Central memory CD4-positive, alpha-beta T cell (primary cell): ENCODE results near the gene NME9.

Source experiments
- DNase-seq: peaks from one replicate; pipeline ENCODE4 v3.0.0; 2022

The NME9 gene

DNA sequence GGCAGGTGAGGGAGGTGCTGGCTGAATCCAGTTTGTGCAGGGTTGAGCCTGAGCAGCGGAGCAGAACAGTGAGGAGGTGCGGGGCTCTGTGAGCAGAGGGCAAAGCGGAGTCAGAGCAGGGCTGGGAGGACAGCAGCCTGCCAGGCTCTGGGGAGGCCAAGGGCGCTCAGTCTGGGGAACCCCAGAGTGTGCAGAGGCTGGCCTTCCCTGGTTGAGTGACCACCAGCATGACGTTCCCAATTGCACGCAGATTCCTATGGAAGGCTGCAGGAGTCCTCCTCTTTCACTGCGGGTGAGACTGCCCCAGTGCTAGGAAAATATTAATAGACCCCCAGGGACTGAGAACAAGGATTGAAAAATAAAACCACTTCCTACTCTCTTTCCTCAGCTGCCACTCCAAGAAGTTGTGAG is 31.9 kb upstream of the NME9 start:
- no peak for DNase-seq

DNA sequence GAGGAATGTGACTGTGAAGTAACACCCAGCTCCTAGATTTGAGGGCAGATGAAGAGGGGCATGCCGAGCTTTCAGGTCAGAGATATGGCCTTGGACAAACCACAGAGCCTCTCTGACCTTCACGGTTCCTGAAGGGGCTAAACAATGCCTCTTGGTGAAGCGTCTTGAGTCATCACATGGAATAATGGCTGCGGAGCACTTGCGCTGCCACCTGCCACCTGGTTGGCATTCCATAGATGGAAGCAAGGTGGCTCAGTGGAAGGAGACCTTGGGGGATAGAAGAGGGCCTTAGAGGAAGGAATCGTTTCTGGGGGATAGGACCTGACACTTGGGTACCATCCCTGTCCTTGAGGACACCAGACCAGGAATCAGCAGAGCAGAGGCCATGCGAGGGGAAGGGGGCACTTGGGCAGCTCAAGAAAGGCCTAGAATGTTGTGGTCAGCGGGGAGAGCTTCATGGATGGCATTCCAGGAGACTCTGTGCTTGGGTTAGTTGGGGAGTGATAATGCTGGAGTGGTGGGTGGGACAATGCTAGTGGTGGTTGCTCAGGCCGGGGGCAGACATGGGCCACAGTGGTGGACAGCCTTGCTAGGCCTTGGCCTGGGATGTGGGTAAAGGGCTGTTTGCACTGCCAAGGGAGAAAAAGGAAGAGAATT is 31.3 kb upstream of the NME9 start:
- DNase-seq: no peak

DNA sequence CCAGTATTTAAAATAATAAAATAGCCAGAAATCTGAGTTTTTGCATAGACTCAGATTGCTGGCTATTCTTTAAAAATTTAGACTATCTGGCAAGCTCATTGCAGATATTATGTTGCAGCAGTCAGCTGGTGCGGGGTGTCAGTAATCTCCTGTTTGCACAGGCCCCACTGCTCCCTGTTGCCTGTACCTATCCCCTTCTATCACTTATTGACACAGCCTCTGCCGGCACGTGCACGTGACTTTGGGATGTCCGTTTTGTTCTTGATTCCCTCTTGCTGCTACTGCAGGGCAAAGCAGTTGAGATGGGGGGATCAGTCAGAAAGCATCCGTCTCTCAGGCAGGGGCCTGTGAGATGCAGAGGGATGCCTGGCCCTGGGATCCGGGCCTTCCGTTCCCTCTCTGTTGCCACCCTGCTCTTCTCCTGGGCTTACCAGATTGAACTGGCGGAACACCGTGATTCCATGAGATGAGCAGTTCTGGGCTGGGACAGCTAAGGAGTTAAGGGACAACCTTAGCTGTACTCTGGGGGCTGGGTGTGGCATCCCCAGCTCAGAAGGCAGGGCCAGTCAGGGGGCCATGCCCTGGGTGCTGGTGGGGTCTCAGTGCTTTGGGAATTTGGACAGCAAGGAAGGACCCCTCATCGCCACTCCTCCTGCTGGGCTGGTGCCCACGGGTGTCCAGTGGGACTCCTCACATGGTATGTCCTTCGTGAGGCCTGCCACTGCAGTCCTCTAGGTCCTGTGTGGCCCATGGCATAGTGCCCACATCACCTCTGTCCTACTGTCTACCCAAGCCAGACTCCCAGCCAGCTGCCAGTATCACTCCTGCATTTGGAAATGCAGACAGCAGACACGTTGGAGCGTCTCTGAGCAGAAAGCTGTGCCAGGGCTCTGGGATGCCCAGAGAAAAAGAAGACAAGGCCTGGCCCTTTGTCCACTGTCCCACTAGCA is 30.5 kb upstream of the NME9 start:
- DNase-seq: no peak

DNA sequence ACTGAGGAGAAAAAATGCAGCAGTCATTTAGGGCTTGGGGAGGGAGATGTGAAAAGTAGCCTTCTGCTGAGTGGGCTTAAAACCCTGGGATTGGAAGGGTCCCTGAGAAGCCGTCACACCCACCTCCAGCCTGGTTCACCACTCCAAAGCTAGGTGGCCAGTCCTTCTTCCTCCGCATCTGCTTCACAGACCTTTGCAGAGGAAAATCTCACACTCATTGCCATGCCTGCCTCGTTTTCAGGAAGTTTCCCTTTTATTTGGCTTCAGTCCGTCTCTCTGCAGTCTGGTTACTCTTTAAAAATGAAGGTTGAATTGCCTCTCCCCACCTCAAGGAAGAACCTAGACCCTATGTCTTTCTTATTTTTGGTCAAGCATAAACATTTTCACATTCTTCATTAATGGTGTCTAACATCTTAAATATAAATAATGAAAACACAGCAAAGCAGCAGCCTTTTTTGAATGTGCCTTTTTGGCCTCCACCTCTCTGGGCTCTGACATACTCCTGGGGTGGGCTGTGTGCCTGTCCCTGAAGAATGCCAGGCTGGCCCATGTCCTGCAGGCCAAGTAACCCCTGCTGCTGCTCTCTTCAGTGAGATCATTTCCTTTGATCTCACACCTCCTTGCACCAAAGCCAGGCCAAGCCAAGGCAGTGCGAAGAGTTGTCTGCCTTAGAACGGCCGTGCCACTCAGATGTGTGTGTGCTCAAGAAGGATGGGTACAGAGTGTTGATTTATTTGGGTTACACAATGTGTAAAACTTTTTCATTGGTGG is 29.7 kb upstream of the NME9 start:
- no peak for DNase-seq

DNA sequence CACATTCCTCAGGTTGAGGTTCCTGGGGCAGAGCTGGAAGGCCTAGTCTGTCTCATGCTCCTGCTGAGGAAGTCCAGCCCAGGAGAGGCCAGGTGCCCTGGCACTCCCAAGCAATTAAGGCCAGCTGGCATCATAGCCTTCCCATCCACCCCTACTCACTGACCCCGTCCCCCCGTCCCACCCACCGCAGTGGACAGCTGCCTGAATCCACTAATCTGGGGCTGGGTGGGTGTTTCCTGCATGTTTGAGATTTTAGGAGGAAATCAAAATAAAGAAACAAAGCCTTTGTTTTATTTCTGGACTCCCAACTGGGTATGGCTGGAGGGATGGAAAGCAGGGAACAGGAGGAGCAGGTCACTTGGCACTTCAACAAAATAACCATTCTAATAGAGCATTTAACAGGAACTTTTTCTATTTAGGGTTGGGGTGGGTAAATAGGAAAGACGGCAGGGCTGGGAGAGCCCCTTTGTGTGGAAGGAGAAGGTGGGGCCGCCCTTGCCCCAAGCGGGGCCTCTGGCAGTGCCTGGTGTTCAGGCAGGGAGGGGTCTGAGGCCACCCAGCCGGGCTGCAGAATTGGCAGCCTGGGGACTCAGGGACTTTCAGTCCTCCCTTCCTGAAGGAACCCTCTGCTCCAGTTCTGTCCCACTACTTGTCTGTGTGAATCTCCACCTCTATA is 27.2 kb upstream of the NME9 start:
- DNase-seq: no peak

DNA sequence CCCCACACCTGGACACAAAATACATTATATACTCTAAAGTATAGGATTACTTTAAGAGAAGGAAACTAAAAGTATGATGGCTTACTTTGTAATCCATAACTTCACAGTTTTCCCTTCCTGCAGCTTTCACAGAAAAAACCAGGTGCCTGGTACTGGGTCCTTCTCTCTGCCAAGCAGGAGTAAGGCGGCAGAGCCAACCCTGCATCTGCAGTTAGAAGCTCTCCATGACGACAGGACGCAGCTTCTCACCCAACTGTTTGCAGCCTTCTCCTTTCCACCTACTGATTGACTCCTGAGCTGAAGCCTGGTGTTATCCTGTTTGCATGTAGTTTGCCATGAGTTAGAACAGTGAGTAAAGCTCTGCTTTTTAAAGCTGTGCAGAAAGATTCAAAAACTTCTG is 25.4 kb upstream of the NME9 start:
- no peak for DNase-seq

DNA sequence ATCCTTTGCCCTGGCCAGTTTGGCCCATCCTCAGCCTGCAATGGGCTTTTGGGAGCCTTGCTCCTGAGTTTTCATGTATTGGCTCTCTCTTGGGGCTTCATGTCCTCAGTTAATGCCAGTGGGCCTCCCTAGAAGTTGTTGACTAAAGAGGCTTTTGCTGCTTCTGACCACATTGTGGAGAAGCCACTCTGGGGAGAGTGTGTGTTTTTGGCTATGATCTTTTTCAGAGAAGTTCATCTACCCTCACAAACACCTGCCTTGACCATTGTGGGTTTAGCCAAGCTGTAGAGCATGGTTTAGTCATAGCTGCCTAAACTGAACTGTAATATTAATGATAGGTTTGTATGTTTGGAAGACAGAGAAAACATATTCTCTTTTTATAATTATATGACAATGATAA is 24.7 kb upstream of the NME9 start:
- DNase-seq: no peak

DNA sequence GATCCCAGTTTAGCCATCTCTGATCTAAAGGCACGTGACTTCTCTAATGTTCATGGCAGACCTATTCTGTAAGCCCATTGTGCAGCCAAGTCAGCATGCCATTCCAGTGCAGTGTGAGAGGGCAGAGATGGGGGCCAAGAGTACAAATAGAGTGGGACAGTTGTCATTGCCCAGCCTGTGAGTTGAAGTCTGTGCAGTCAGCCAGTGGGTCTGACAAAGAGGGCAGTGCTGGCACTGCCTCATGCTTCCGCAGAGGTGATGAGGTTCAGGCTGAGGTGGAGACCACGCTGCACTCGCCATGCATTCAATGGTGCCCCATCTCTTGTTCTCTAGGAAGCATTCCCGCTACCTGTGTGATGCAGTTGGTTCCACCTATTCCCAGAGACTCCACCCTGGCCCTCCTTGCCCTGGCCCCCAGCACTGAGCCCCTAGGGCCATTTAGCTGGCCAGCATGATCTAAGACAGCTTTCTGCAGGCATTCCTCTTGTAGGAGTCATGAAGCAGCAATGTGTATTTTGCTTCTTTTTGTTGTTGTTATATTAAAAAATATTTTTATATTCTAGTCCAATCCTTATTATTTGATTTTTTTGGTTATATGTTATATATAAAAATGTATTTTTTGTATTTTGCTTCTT is 22.4 kb upstream of the NME9 start:
- DNase-seq: no peak

DNA sequence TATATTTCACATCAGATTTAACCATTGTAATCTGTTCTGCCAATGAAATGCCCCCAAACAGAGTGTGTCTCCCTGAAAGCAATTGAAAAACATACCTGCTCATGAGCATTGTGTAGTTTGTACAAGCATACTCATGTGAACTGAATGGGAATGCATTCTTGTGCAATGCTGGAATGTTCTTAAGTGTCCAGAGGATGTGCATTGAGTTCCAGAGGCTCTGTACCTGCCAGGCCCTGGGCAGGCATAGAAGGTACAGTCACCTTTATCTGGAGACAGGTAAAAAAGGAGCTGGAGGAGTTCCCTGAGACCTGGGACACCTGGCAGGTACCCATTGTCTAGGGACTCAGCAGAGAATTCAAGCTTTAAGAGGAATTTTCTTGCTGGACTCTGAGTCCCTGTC is 21.5 kb upstream of the NME9 start:
- no peak for DNase-seq

DNA sequence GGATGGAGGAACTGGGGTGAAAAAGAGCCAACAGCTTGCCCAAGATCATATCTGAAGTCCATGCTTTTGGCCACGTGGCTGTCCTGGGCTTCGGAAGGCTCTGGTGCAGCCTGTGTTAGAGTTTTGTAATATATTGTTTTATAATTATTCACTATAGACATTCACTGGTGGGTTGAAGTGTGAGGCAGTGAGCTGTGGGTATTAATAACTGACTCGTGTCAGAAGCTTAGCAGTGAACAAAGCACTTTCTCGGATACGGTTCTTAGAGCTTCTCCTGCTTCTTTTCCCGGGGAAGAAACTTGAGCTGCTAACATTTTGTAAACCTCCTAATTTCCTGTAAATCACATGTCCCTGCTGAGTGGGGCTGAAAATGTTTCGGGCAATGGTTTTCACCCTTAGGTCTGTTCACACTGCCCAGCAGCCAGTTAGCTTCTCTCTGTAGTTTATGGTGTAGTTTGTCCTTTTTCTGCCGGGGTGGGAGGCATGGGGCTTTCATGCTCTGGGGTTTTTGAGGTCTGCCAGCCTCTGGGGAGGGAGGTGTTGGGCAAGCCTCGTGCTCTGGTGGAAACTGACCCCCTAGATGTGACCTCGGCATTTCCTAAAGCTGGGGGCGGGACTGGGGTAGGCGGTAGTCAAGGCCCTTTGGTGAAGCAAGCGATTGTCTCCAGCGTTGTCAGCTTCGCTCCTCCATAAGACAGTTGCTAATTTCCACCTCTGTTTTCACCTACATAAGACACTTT is 20.4 kb upstream of the NME9 start:
- DNase-seq: no peak

DNA sequence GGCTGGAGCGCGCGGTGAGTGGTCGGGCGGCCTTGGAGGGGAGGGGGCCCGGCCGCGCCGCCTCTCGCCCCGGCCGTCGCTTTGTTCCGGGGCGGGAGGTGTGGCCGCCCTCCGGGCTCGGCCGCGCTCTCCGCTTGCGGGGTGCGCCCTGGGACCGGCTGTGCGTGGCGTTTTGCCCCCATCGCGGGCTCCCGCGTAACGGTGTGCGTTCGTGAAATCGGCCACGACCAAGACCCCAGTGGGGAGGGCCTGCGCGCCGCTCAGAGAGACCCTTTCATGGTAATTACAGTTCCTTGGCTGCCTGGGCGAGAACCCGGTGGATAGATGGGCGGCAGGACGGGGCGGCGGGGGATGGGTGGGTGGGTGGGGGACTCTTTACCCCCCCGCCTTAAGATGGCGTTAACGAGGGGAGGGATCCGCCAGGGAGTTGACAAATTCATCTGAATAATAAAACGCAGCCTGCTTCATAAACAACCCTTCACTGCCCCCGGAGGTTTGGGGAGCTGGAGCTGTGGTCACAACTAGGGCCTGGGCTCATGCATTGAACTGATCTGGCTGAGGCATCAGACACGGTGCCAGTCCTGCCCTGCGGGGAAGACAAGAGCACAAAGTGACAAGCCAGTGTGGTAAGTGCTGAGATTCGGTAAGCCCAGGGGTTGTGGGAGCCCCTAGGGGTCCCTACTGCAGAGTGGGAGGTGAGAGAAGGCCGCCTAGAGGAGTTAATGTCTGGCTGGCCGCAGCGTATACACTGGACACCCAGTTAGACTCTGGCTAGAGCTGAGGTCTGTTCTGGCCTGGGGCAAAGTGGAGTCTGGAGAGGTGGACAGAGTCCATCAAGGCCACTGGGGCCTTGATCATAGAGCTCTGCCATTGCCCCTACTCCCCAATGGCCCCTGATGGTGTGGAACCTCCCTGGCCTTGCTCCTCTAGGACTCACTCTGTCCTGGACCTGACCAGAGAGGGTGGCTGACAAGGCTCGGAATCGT is 19.4 kb upstream of the NME9 start:
- DNase-seq: no peak

DNA sequence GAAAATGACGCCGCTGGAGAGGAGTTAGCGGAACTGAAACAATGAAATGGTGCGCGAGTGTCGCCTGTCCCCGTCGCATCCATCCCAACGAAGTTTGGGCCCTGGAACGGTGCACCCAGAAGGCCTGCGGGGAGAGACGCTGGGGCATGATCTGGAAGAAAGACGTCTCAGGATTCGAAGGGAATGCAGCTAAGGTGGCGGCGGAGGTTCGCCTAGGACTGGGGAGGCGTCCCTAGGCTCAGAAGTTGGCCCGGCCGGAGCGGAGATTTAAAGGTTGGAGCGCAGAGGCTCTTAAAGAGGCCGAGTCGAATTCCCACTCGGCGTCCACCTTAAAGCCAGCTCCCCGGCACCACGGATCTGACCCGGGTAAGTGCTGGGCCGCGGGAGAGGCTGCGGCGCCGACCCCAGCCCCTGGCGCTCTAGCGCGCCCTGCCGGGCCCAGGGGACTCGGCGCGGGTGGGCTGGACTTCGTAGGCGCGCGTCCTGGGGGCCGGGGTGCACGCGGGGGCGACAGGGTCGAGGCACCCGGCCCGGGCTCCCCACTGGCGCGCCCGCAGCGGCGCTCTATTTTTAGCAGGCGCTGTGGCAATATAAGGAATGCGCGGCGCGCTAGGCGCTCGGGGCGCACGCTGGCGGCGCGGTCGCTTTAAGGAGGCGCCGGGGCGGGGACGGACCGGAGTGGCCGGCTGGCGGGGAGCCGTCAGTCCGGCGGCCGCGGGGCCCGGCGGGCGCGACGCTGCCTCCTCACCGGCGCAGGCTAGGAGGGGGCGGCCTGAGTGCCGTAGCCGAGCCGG is 18.5 kb upstream of the NME9 start, which contains the start of gene MRAS:
Gene MRAS, plus strand, starts transcription at position 620 of the 794 bp plus-strand sequence. CDS start 24,305 bp downstream, outside the sequence.
- no peak for DNase-seq

DNA sequence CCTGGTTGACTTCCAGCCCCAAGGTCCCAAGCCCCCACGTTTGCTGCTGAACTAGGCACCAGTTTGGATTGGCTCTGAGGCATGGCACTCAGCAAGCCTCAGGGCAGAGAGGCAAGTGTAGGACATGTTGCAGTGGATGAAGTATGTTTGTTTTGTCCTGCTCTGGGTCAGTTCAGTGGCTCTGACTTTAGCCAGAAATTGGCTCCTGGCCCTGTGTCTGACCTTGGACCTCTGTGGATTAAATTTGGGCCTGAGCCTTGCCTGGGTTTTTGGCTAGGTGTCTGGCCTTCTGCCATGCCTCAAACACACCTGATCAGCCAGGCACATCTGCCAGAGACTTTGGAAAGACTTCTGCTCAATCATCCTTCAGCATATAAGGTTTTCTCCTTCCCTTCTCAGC is 15.1 kb upstream of the NME9 start:
- no peak for DNase-seq

DNA sequence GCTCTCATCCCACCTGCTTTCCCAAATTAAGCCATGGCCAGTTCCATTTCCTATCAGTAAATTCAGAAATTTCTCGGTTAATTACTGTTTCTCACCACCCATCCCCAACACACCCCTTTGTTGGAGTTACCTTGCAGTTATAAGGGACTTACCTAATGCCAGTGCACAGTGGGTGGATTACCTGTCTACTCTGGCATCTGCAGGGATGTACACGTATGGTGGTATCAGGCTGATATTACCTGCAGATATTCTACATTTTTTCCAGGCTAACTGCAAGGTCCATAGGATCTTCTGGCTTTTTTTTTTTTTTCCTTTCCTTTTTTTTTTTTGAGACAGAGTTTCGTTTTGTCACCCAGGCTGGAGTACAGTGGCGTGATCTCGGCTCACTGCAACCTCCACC is 10.9 kb upstream of the NME9 start:
- no peak for DNase-seq

DNA sequence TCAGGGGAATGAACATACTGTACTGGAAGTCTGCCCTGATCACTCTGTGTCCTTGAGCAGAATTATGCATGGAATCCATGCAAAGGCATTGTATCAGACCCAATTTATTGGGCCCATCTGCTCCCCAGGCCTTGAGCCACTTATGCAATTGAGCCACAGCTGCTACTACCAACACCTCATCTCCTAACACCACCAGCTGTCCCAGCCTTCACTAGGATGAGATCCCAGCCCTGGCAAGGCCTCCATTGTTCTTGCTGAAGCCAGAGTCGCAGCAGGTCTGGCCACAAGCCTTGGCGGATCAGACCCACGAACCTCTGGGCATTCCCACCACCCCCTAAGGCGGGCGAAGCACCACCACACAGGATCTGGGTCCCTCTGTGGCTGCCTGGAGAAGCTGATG is 9.2 kb upstream of the NME9 start:
- no peak for DNase-seq

DNA sequence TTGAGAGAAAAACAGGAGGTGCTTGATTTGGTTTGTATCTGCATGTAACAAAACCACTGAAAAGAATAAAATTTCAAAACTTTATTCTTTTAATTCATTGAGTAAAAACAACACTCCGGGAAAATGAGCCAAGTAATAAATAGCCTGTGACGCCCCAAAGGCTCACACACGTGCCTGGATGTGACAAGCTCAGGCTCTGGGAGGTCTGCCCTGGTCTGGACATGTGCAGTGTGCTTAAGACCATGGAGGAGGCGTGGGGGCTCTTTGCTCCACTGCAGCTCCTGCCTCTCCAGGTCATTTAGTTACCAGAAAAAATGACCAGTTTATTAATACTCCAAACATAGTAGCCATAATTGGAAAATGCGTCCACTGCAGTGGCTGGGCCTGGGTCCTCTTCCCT is 8.6 kb upstream of the NME9 start:
- DNase-seq: no peak

DNA sequence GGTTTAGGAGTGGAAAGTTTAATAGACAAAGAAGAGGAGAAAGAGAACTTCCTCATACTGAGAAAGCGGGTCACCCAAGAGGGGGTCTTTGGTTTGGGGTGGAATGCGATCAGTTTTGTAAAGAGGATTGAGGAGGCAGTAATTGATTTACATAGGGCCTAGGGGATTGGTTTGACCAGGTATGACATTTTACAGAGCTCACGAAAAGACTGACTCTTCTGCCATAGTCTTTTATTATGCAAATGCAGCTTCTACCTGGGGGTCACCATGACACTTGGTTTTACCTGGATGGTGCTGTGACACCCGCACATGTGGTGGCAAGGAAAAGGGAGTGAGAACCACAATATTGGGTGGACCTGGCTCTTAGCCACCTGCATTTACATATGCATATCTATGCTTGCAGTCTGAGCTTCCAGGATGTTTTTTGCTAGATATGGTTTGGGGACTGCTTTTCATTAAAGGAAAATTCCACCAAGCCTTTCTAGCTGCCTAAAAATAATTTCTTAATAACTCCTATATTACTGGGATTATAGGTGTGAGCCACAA is 6.9 kb upstream of the NME9 start:
- DNase-seq: no peak

DNA sequence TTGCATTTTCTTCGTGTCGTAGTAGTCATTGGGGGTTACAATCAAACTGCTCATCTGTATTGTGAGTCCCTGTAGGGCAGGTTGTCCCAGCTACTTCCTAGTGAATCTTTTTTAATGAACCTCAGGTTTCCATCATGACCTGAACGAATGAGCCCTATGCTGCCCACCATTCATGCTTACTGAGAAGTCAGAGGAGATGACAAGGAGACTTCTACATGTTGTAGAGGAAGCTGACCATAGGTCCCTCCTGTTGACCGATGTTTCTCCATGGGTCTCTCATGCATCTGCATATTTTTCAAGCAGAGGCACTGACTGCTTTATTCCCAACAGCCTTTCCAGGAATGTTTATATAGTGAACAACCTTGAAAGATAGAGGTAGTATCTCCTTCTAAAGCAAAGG is 5.0 kb upstream of the NME9 start:
- DNase-seq: no peak

DNA sequence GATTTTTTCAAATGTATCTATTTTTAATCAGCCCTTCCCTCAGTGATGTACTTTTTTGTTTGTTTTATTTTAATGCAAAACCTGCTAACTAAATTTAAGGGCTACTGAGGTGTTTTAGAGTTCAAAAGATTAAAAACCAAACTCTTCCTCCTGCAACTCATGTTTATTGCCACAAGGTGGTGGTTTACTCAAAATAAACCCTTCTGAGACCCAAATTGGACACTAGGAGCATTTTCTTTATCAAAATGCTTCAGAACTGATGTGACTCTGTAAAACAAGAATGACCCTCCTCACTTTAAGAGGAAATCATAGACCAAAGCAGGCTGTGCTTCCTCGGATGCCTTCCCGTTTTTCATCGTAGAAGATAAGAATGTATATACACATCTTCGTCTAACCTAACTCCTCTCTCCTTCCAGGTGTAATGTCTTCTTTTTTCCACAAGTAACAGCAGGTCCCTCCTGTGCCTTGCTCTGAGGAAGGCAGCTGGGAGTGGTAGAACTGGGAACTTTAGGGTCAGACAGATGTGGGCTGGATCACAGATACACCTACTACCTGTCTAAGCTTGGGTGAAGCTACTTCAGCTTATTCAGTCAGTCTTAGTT is 2.9 kb upstream of the NME9 start:
- no peak for DNase-seq
